ENCODE results near the gene MGST3. TPM values are rescaled to one million over a fixed set of nuclear protein-coding genes. Genes with fewer than 3 reads are reported as not detected.

MGST3 gene
- polyA plus RNA-seq, 1 of the 3 experiments (the other 2 are of a cell fraction): 270 TPM

- TF ChIP-seq TCF12 (IDR thresholded peaks at IDR 0.05) (no peak), SIN3A (IDR thresholded peaks at IDR 0.05; ENCODE audit: borderline replicate concordance, low read depth, low read length) (no peak), CTCF (IDR thresholded peaks at IDR 0.05) (no peak)
Measured at GRCh38 chr1:165659581-165659895, 28.5 kb downstream of the MGST3 start (continued).

GRCh38 chr1:165661703-165662102 lies 30.7 kb downstream of the MGST3 start:
- DNase-seq: peak; percentile 41
- ChIA-PET CTCF (interaction anchor here (1.5 kb wide), 1 partner anchor 12 kb away, joined by 4 read pairs; no protein-coding TSS in a partner anchor), POLR2A (interaction anchor here (0.6 to 1.1 kb wide), 2 partner anchors 8 to 13 kb away, joined by 3 to 4 read pairs; no protein-coding TSS in a partner anchor)
- TF ChIP-seq TEAD4 (IDR thresholded peaks at IDR 0.05; ENCODE audit: borderline replicate concordance, insufficient read depth) (no peak), ELF1 (IDR thresholded peaks at IDR 0.05) (no peak), NFIC (IDR thresholded peaks at IDR 0.05; ENCODE audit: borderline replicate concordance) (no peak), ZBTB33 (IDR thresholded peaks at IDR 0.05; ENCODE audit: borderline replicate concordance, low read depth) (no peak), TCF12 (IDR thresholded peaks at IDR 0.05) (peak; percentile 48; the same call in 1 of the 2 replicates), MXI1 (IDR thresholded peaks at IDR 0.05; ENCODE audit: low read depth, low read length) (peak; percentile 42; the same call in 1 of the 2 replicates), RXRA (IDR thresholded peaks at IDR 0.05; ENCODE audit: borderline replicate concordance, low read depth) (no peak), MAX (IDR thresholded peaks at IDR 0.05; ENCODE audit: low read depth) (no peak), GABPA (IDR thresholded peaks at IDR 0.05; ENCODE audit: low read depth) (no peak), EP300 (IDR thresholded peaks at IDR 0.05; ENCODE audit: borderline replicate concordance in 1 of 2, low read depth in 1 of 2, low read length in 1 of 2) (0 out of 4 replicates have a peak, but pooled peaks of 1 of the 2 experiments have one; percentile 11), FOXM1 (IDR thresholded peaks at IDR 0.05; ENCODE audit: low read depth) (no peak), RCOR1 (IDR thresholded peaks at IDR 0.05; ENCODE audit: low read length) (0 out of 2 replicates have a peak, but pooled peaks have one; percentile 9), CTCF (IDR thresholded peaks at IDR 0.05) (no peak), NRF1 (IDR thresholded peaks at IDR 0.05; ENCODE audit: low read depth, low read length) (no peak), YY1 (IDR thresholded peaks at IDR 0.05; ENCODE audit: low read depth) (no peak), CHD2 (IDR thresholded peaks at IDR 0.05; ENCODE audit: low read length, partially characterized antibody) (no peak), RAD21 (IDR thresholded peaks at IDR 0.05; ENCODE audit: low read length) (no peak), IRF3 (IDR thresholded peaks at IDR 0.05; ENCODE audit: low read depth, low read length) (no peak), USF1 (IDR thresholded peaks at IDR 0.05; ENCODE audit: borderline replicate concordance, low read depth) (no peak), TAF1 (IDR thresholded peaks at IDR 0.05; ENCODE audit: borderline replicate concordance, low read depth, low read length) (no peak), USF2 (IDR thresholded peaks at IDR 0.05; ENCODE audit: borderline replicate concordance, low read depth, low read length) (no peak), SIN3A (IDR thresholded peaks at IDR 0.05; ENCODE audit: borderline replicate concordance, low read depth, low read length) (no peak), SMC3 (IDR thresholded peaks at IDR 0.05; ENCODE audit: low read depth, low read length) (no peak)

More at GRCh38 chr1:165661703-165662102, 30.7 kb downstream of the MGST3 start:
- peaks cover 0 to 7% of the 10 kb centered on the region in 2 experiments; a peak in 2 of 4 replicates for H3K4me1 ChIP-seq (ENCODE audit: control insufficient read depth in 1 of 2, insufficient read depth in 2 of 2, low read depth in 1 of 2, low read length in 1 of 2)
- no peaks in the 10 kb centered on the region for H3K9me2 ChIP-seq
- no peaks in the 10 kb centered on the region for H3K27me3 ChIP-seq (ENCODE audit: insufficient read depth)
- H3K79me2 ChIP-seq (ENCODE audit: insufficient read depth): no peaks in the 10 kb centered on the region
- H3K4me3 ChIP-seq (ENCODE audit: low read depth in 2 of 2, low read length in 1 of 2): no peak overlapping the region
- WGBS (ENCODE audit: low lambda C conversion rate): 68% methylated on average over 2 of the region's 2 CpGs
- no peak overlapping the region for H3K9ac ChIP-seq
- H3K4me2 ChIP-seq: no peak overlapping the region
- H3K27ac ChIP-seq (ENCODE audit: low read depth in 2 of 2, low read length in 1 of 2): peak overlapping the region in 1 of 2 experiments; percentile 64; a peak in 2 of 4 replicates
- no peak overlapping the region for H2AFZ ChIP-seq (ENCODE audit: low read depth)
- peaks cover 31 to 54% of the 10 kb centered on the region in 2 experiments for H3K36me3 ChIP-seq (replicated peaks in 1 of 2; ENCODE audit: control insufficient read depth in 1 of 2, insufficient read depth in 2 of 2, low read length in 1 of 2)
- no peaks in the 10 kb centered on the region for H4K20me1 ChIP-seq (ENCODE audit: insufficient read depth)
- no peaks in the 10 kb centered on the region for H3K9me3 ChIP-seq
- no peaks in the 10 kb centered on the region for H3F3A ChIP-seq (replicated peaks; ENCODE audit: insufficient read depth)
